MM.1S (cell line): Measurements from ENCODE around the gene PUS3.

ENCODE experiments used
- DNase-seq: peaks from one replicate; pipeline ENCODE4 v3.0.0-alpha.2; 2015
- H2AFZ ChIP-seq: fragments of 300-600 bp; sonication (generic); 2 replicates; pipeline ENCODE4 v1.6.0; 2016; ENCODE audit warnings: antibody characterized with exemption, low read length
- H3F3A ChIP-seq: fragments of 300-600 bp; sonication (generic); 2 replicates; pipeline ENCODE4 v1.6.1; 2016; ENCODE audit warnings: mild to moderate bottlenecking, antibody characterized with exemption, low read length, moderate library complexity, mixed read lengths; ENCODE audit not compliant: insufficient read depth
- H3K27ac ChIP-seq: fragments of 300-600 bp; sonication (generic); 2 replicates; pipeline ENCODE4 v1.5.1; 2016; ENCODE audit warnings: mild to moderate bottlenecking, low read length
- H3K27me3 ChIP-seq: fragments of 300-600 bp; sonication (generic); replicated peaks from 2 replicates; pipeline ENCODE4 v1.6.0; 2016; ENCODE audit warnings: low read length; ENCODE audit not compliant: insufficient read depth
- H3K36me3 ChIP-seq: fragments of 300-600 bp; sonication (generic); replicated peaks from 2 replicates; pipeline ENCODE4 v1.6.1; 2016; ENCODE audit warnings: mild to moderate bottlenecking, low read length, mixed read lengths; ENCODE audit not compliant: insufficient read depth
- H3K4me1 ChIP-seq: fragments of 300-600 bp; sonication (generic); 2 replicates; pipeline ENCODE4 v1.6.1; 2016; ENCODE audit warnings: low read length, mixed read lengths
- H3K4me2 ChIP-seq: fragments of 300-600 bp; sonication (generic); 2 replicates; pipeline ENCODE4 v1.6.0; 2016; ENCODE audit warnings: low read depth, low read length
- H3K4me3 ChIP-seq: fragments of 300-600 bp; sonication (generic); 2 replicates; pipeline ENCODE4 v1.5.1; 2016; ENCODE audit warnings: low read length, mixed read lengths
- H3K79me2 ChIP-seq: fragments of 300-600 bp; sonication (generic); 2 replicates; pipeline ENCODE4 v1.6.1; 2016; ENCODE audit warnings: mixed run types, low read length, mixed read lengths
- H3K9ac ChIP-seq: fragments of 300-600 bp; sonication (generic); 2 replicates; pipeline ENCODE4 v1.6.1; 2016; ENCODE audit warnings: low read length, mixed read lengths
- H3K9me2 ChIP-seq: fragments of 300-600 bp; sonication (generic); replicated peaks from 2 replicates; pipeline ENCODE4 v1.6.1; 2016; ENCODE audit warnings: mild to moderate bottlenecking, low read length, mixed read lengths; ENCODE audit not compliant: insufficient read depth
- H3K9me3 ChIP-seq: fragments of 300-600 bp; sonication (generic); replicated peaks from 2 replicates; pipeline ENCODE4 v1.6.1; 2016; ENCODE audit warnings: mild to moderate bottlenecking, low read length, mixed read lengths; ENCODE audit not compliant: insufficient read depth
- H4K20me1 ChIP-seq: fragments of 300-600 bp; sonication (generic); 2 replicates; pipeline ENCODE4 v1.6.1; 2016; ENCODE audit warnings: mild to moderate bottlenecking, low read length, moderate library complexity, mixed read lengths; ENCODE audit not compliant: insufficient read depth
- EZH2 ChIP-seq: fragments of 300-600 bp; sonication (generic); optimal IDR thresholded peaks from 2 replicates; pipeline ENCODE3; 2017; ENCODE audit warnings: low read depth, mild to moderate bottlenecking, antibody characterized with exemption, low read length, mixed read lengths
- EZH2phosphoT487 ChIP-seq: fragments of 300-600 bp; sonication (generic); IDR thresholded peaks from 2 replicates; pipeline ENCODE4 v1.6.1; 2018; ENCODE audit warnings: antibody characterized with exemption, low read length
- TF ChIP-seq, protein P1 (sequence below): fragments of 300-600 bp; sonication (generic); IDR thresholded peaks from 2 replicates; pipeline ENCODE4 v1.5.1; 2016; ENCODE audit warnings: antibody characterized with exemption, low read length, mixed read lengths

The PUS3 gene

DNA sequence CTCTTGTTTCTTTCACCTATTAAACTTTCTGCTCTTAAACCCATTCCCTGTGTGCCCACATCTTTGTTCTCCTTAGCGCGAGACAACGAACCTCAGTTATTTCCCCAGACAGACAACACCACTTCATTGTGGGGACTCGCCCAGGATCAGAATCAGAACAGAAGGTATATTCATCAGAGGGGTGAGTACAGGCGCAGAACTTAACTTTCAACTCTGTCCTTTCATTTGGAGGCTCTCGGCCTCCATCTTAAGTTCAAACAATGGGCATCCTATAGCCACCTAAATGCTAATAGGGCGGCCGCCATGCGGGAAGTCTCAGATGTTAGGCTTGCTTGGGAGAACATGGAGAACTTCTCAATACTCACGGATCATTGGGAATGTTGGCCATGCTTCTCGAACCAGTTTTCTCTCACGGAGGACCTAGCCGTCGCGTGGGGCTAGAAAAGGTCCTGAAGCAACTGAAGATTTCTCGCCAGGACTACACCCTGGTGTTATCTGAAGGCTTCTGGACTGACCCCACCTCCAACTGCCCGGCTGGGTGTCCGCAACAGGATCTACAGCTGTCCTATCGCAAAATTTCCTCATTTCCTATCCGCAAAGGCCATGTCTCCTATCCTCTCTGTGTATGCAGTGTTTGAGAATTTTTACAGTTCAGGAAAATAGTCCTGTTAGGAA is 29.0 kb downstream of the PUS3 start:
- no peak overlapping the region for H3K4me2 ChIP-seq
- H3K9me2 ChIP-seq: no peaks in the 10 kb centered on the region
- no peak for DNase-seq
- H3K79me2 ChIP-seq: no peaks in the 10 kb centered on the region
- no peaks in the 10 kb centered on the region for H3K27me3 ChIP-seq
- H2AFZ ChIP-seq: no peak overlapping the region
- no peaks in the 10 kb centered on the region for H3K36me3 ChIP-seq
- H3K9me3 ChIP-seq: no peaks in the 10 kb centered on the region
- no peak overlapping the region for H3K27ac ChIP-seq
- TF ChIP-seq, protein P1, sequence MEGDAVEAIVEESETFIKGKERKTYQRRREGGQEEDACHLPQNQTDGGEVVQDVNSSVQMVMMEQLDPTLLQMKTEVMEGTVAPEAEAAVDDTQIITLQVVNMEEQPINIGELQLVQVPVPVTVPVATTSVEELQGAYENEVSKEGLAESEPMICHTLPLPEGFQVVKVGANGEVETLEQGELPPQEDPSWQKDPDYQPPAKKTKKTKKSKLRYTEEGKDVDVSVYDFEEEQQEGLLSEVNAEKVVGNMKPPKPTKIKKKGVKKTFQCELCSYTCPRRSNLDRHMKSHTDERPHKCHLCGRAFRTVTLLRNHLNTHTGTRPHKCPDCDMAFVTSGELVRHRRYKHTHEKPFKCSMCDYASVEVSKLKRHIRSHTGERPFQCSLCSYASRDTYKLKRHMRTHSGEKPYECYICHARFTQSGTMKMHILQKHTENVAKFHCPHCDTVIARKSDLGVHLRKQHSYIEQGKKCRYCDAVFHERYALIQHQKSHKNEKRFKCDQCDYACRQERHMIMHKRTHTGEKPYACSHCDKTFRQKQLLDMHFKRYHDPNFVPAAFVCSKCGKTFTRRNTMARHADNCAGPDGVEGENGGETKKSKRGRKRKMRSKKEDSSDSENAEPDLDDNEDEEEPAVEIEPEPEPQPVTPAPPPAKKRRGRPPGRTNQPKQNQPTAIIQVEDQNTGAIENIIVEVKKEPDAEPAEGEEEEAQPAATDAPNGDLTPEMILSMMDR: no peak
- no peak for TF ChIP-seq EZH2
- TF ChIP-seq EZH2phosphoT487: no peak
- no peak overlapping the region for H3K9ac ChIP-seq
- no peaks in the 10 kb centered on the region for H3F3A ChIP-seq
- H3K4me3 ChIP-seq: no peak overlapping the region
- no peaks in the 10 kb centered on the region for H4K20me1 ChIP-seq
- H3K4me1 ChIP-seq: no peaks in the 10 kb centered on the region

DNA sequence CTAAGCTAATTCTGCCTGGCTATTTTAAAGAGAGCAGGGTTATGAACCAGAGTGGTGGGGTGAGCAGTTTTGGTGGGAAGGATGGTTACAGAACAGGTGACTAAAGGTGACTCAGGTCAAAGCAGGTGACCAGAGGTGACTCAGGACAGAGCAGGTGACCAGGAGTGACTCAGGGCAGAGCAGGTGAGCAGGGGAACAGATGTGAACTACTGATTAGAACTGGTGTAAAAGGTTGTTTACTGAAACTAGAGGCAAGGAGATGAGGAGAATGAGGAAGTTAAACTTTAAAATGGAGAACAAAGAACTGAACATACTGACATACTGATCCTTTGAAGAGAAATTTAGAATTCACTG is 30.9 kb downstream of the PUS3 start:
- no peak for TF ChIP-seq EZH2phosphoT487
- TF ChIP-seq EZH2: no peak
- TF ChIP-seq, protein P1: no peak
- Histone ChIP-seq H3K4me3 (no peak overlapping the region), H2AFZ (no peak overlapping the region), H3K79me2 (no peaks in the 10 kb centered on the region), H3K9me2 (no peaks in the 10 kb centered on the region), H3K4me2 (no peak overlapping the region), H3K9ac (no peak overlapping the region), H4K20me1 (no peaks in the 10 kb centered on the region), H3F3A (no peaks in the 10 kb centered on the region), H3K36me3 (no peaks in the 10 kb centered on the region), H3K27ac (peak overlapping the region; percentile 27; the same call in 1 of the 2 replicates), H3K27me3 (no peaks in the 10 kb centered on the region), H3K9me3 (no peaks in the 10 kb centered on the region), H3K4me1 (no peaks in the 10 kb centered on the region)
- DNase-seq: peak; percentile 39

DNA sequence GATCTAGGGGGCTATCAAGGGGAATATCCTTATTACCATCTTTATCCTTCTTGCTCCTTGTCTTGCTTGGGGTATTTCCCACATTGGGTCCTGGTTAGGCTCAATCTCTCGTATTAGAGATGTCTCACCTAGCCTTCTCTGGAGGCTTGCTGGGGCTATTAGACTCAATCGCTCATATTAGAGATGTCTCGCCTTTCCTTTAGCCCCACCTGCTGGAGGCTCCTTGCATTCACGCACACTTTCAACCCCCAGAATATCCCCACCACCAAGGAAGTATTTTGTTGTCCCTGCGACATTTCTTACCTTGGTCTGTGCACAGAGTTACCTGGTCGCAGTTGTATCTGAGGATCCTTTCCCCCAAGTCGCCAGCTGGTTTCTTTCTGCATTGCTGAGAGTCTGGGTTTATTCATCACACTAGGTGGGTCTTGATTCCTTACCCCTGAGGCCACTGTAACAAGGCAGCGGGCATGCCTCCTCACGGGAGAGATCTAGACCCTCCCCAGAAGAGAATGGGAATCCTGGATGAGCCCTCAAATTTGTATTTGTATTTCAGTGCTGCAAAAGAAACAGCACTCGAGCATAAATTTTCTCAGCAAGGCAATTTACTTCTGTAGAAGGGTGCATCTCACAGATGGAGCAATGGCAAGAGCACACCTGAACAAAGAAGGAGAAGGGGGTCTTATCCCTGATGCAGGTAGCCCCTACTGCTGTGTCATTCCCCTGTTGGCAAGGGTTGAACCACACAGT is 31.4 kb downstream of the PUS3 start:
- no peaks in the 10 kb centered on the region for H3K36me3 ChIP-seq
- H3K27ac ChIP-seq: peak overlapping the region; percentile 16; the same call in 1 of the 2 replicates
- H3F3A ChIP-seq: no peaks in the 10 kb centered on the region
- H3K9ac ChIP-seq: no peak overlapping the region
- DNase-seq: peak; percentile 40
- no peaks in the 10 kb centered on the region for H3K79me2 ChIP-seq
- no peaks in the 10 kb centered on the region for H3K9me3 ChIP-seq
- no peak overlapping the region for H3K4me3 ChIP-seq
- no peak overlapping the region for H3K4me2 ChIP-seq
- H4K20me1 ChIP-seq: no peaks in the 10 kb centered on the region
- H3K27me3 ChIP-seq: no peaks in the 10 kb centered on the region
- no peaks in the 10 kb centered on the region for H3K4me1 ChIP-seq
- H3K9me2 ChIP-seq: no peaks in the 10 kb centered on the region
- H2AFZ ChIP-seq: no peak overlapping the region
- TF ChIP-seq, protein P1: peak; percentile 44
- TF ChIP-seq EZH2phosphoT487: no peak
